Activated CD8-positive, alpha-beta T cell treated with anti-CD3 and anti-CD28 coated beads for 36 hours (primary cell): Measurements from ENCODE around the gene ELF1. TPM values are rescaled to one million over a fixed set of nuclear protein-coding genes. Genes with fewer than 3 reads are reported as not detected.
"Not testable (repeated sequence)": the region's sequence is repeated elsewhere in the genome, so short reads cannot be mapped to it uniquely, and the experiment has no call there.

Source experiments
- ATAC-seq: fragments of 200-7000 bp; cut with Tn5 transposase; one replicate; pipeline ENCODE4 v1.10.0; 2021; ENCODE audit warnings: mild to moderate bottlenecking, moderate library complexity
- CTCF ChIA-PET: fragments of 350-600 bp; sonication (Branson Sonifier 250); formaldehyde crosslinking; loops from one replicate; lab custom pipeline; 2021; ENCODE audit warnings: antibody characterized with exemption; lab: Charles Lee
- POLR2A ChIA-PET: fragments of 350-600 bp; sonication (Branson Sonifier 250); formaldehyde crosslinking; loops from one replicate; lab custom pipeline; 2021; ENCODE audit warnings: antibody characterized with exemption; lab: Charles Lee
- DNase-seq: peaks from one replicate; pipeline ENCODE4 v3.0.0-alpha.2; 2020
- H3K27ac Mint-ChIP-seq: one replicate; pipeline ENCODE4 v1.8.0; 2021; ENCODE audit warnings: mild to moderate bottlenecking, mixed read lengths
- H3K27me3 Mint-ChIP-seq: one replicate; pipeline ENCODE4 v1.8.0; 2021; ENCODE audit warnings: mixed read lengths
- H3K36me3 Mint-ChIP-seq: one replicate; pipeline ENCODE4 v1.8.0; 2021; ENCODE audit warnings: low read depth, mixed read lengths
- H3K4me1 Mint-ChIP-seq: one replicate; pipeline ENCODE4 v1.8.0; 2021; ENCODE audit warnings: low read depth, mixed read lengths
- H3K4me3 Mint-ChIP-seq: one replicate; pipeline ENCODE4 v1.8.0; 2021; ENCODE audit warnings: mild to moderate bottlenecking, moderate library complexity, mixed read lengths
- H3K9me3 Mint-ChIP-seq: one replicate; pipeline ENCODE4 v1.8.0; 2021; ENCODE audit warnings: mixed read lengths
- intact Hi-C: fragments of 100-400 bp; cut with micrococcal nuclease; formaldehyde crosslinking; loops from one replicate; pipeline ENCODE4 v1.10.0; 2022
- total RNA-seq, 2 experiments: library from RNA; stranded (reverse); gene quantifications; one replicate each; pipeline ENCODE4 v1.2.3, GENCODE V29; 2021
- TF ChIP-seq, protein P1 (sequence below): fragments of 200-600 bp; IDR thresholded peaks from one replicate; pipeline ENCODE4 v1.8.0; 2022; ENCODE audit warnings: antibody characterized with exemption, mild to moderate bottlenecking

ELF1 gene
- total RNA-seq, 2 experiments from 2014 or later, result 85.2 to 88.2 TPM

DNA sequence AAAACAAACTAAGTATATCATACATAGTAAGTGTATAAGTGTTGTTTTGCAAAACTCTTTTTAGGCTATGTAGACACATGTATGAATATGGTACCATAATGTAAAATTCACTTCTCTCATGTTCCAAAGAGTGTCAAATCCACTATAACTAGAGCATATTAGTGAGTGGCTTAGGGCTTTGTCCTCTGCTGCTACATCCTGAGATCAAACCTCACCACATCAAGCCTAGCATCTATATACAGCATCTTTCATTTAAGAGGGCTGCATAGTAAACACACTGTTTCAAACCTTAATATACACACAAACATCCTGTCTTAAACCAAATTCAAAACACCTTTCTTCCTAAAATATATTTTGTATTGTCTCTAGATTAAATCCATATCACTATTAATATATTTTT, 38.7 kb downstream of the ELF1 start:
- no peak for DNase-seq
- ChIA-PET POLR2A (interaction anchor here (0.7 to 6.8 kb wide), 5 partner anchors 13 to 80 kb away, joined by 3 to 102 read pairs (median 5); partner anchors contain the start of genes ELF1 and WBP4), CTCF (interaction anchor here (0.9 to 2.1 kb wide), 3 partner anchors 9 to 40 kb away, joined by 3 to 8 read pairs (median 5); partner anchors contain the start of gene ELF1)
- H3K27ac Mint-ChIP-seq, result peak overlapping the region; percentile 92
- TF ChIP-seq, protein P1, sequence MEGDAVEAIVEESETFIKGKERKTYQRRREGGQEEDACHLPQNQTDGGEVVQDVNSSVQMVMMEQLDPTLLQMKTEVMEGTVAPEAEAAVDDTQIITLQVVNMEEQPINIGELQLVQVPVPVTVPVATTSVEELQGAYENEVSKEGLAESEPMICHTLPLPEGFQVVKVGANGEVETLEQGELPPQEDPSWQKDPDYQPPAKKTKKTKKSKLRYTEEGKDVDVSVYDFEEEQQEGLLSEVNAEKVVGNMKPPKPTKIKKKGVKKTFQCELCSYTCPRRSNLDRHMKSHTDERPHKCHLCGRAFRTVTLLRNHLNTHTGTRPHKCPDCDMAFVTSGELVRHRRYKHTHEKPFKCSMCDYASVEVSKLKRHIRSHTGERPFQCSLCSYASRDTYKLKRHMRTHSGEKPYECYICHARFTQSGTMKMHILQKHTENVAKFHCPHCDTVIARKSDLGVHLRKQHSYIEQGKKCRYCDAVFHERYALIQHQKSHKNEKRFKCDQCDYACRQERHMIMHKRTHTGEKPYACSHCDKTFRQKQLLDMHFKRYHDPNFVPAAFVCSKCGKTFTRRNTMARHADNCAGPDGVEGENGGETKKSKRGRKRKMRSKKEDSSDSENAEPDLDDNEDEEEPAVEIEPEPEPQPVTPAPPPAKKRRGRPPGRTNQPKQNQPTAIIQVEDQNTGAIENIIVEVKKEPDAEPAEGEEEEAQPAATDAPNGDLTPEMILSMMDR, result no peak
- H3K36me3 Mint-ChIP-seq, result peaks cover 58% of the 10 kb centered on the region
- peaks cover 52% of the 10 kb centered on the region for H3K4me1 Mint-ChIP-seq
- peak; percentile 27 for ATAC-seq
- H3K27me3 Mint-ChIP-seq, result no peaks in the 10 kb centered on the region
- intact Hi-C loops, result loop anchor here (5.0 kb wide), 1 partner anchor 72 kb away; no protein-coding TSS in a partner anchor
- peak overlapping the region; percentile 99 for H3K4me3 Mint-ChIP-seq
- no peaks in the 10 kb centered on the region for H3K9me3 Mint-ChIP-seq

- H3K4me3 Mint-ChIP-seq, result peak overlapping the region; percentile 99
- H3K27ac Mint-ChIP-seq, result peak overlapping the region; percentile 92
- ChIA-PET CTCF (interaction anchor here (0.6 to 1.7 kb wide), 6 partner anchors 9 to 40 kb away, joined by 3 to 7 read pairs (median 5); partner anchors contain the start of gene ELF1), POLR2A (interaction anchor here (0.8 to 6.8 kb wide), 7 partner anchors 18 to 81 kb away, joined by 3 to 102 read pairs (median 4); partner anchors contain the start of genes ELF1 and WBP4)
- H3K9me3 Mint-ChIP-seq, result no peaks in the 10 kb centered on the region
- H3K36me3 Mint-ChIP-seq, result peaks cover 58% of the 10 kb centered on the region
- DNase-seq, result no peak
- intact Hi-C loops, result no loop called here
- no peak for ATAC-seq
- no peaks in the 10 kb centered on the region for H3K27me3 Mint-ChIP-seq
- peaks cover 56% of the 10 kb centered on the region for H3K4me1 Mint-ChIP-seq
- TF ChIP-seq, protein P1, result no peak
Measured at GRCh38 chr13:40979232-40979631, 39.9 kb downstream of the ELF1 start.

DNA sequence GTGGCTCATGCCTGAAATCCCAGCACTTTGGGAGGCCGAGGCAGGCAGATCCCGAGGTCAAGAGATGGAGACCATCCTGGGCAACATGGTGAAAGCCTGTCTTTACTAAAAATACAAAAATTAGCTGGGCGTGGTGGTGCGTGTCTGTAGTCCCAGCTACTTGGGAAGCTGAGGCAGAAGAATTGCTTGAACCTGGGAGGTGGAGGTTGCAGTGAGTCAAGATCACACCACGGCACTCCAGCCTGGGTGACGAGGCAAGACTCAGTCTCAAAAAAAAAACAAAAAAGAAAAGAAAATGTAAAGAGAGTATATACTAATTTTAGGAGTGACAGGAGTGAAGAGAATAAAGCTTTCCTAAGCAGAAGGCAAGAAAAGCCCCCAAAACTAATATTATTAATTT, 41.0 kb downstream of the ELF1 start:
- CTCF ChIA-PET, result interaction anchor here (0.8 to 1.4 kb wide), 4 partner anchors 17 to 41 kb away, joined by 3 to 7 read pairs (median 4); partner anchors contain the start of gene ELF1
- intact Hi-C loops, H3K9me3 Mint-ChIP-seq, H3K27me3 Mint-ChIP-seq, ATAC-seq: not testable (repeated sequence)
- peak overlapping the region; percentile 92 for H3K27ac Mint-ChIP-seq
- peaks cover 57% of the 10 kb centered on the region for H3K4me1 Mint-ChIP-seq
- peaks cover 56% of the 10 kb centered on the region for H3K36me3 Mint-ChIP-seq
- DNase-seq, result peak; percentile 49
- H3K4me3 Mint-ChIP-seq, result peak overlapping the region; percentile 99
- POLR2A ChIA-PET, result interaction anchor here (1.0 to 6.8 kb wide), 5 partner anchors 19 to 82 kb away, joined by 3 to 102 read pairs (median 4); partner anchors contain the start of genes ELF1 and WBP4

DNA sequence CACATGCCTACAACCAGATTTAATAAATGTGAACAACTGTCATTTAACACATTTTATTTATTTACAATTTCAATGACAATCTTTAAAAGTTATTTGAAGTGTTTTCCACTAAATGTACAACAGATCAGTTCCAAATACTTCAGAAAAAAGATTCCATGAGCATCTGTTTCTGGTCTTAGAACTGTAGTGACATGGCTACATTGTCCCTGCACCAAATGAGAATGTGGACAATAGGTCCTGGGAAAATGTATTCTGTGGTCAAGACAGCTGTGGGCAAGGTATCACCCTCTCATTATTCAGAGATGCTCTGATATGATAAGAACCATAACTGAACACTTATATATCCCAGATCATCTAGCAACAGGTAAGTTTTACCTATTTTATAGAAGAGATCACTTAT, 43.7 kb downstream of the ELF1 start:
- intact Hi-C loops, result no loop called here
- ATAC-seq, result no peak
- POLR2A ChIA-PET, result interaction anchor here (1.5 kb wide), 1 partner anchor 43 kb away, joined by 9 read pairs; the partner anchor contains the start of gene ELF1

More for the DNA sequence above, 43.7 kb downstream of the ELF1 start:
- no peak for DNase-seq
- Mint-ChIP-seq H3K27me3 (no peaks in the 10 kb centered on the region), H3K9me3 (no peaks in the 10 kb centered on the region), H3K4me1 (peaks cover 80% of the 10 kb centered on the region), H3K27ac (peak overlapping the region; percentile 86), H3K4me3 (no peak overlapping the region), H3K36me3 (peaks cover 53% of the 10 kb centered on the region)
- CTCF ChIA-PET, result interaction anchor here (1.0 to 4.1 kb wide), 13 partner anchors 9 to 84 kb away, joined by 3 to 37 read pairs (median 10); partner anchors contain the start of gene ELF1
- TF ChIP-seq, protein P1, result no peak
